ENCODE results near the gene DDX1.
"Not testable (repeated sequence)": the region's sequence is repeated elsewhere in the genome, so short reads cannot be mapped to it uniquely, and the experiment has no call there.

DDX1 gene

GRCh38 chr2:15675456-15676195 lies 84.0 kb downstream of the DDX1 start:
- no peak for DNase-seq (ENCODE audit: low read depth in 2 of 2)

- DNase-seq (ENCODE audit: low read depth in 2 of 2), result no peak
Measured at GRCh38 chr2:15677141-15677843, 85.6 kb downstream of the DDX1 start.

DNA sequence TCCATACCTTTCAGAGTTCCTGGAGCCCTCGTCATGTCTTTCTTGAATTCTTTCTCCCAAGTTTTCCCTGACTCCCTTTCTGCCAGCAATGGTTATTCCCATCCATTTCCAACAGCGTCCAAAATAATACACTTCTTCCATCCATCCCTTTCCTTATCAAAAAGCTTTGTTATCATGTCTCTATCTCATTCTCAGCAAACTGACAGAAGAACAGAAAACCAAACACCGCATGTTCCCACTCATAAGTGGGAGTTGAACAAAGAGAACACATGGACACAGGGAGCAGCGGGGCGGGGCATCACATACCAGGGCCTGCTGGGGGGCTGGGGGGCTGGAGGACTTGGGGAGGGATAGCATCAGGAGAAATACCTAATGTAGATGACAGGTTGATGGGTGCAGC lies 86.7 kb downstream of the DDX1 start:
- DNase-seq (ENCODE audit: low read depth in 2 of 2), result no peak

GRCh38 chr2:15678909-15679308 lies 87.2 kb downstream of the DDX1 start:
- no peak for DNase-seq (ENCODE audit: low read depth in 2 of 2)

GRCh38 chr2:15679386-15679924 lies 87.8 kb downstream of the DDX1 start:
- DNase-seq (ENCODE audit: low read depth in 2 of 2), result no peak

- DNase-seq (ENCODE audit: low read depth in 2 of 2), result not testable (repeated sequence)
Measured at GRCh38 chr2:15680132-15680531, 88.5 kb downstream of the DDX1 start.
